WI38 (cell line): ENCODE results near the gene IL10RB.

Experiments
- H3K4me3 ChIP-seq: 2 replicates; pipeline ENCODE4 v1.5.1; 2011; ENCODE audit warnings: low read depth, mild to moderate bottlenecking, control low read depth, low read length
- TF ChIP-seq, protein P1 (sequence below): IDR thresholded peaks from 2 replicates; pipeline ENCODE4 v1.5.1; 2012; ENCODE audit warnings: low read depth, mild to moderate bottlenecking, control low read depth, low read length

IL10RB gene

GRCh38 chr21:33229784-33230544, 36.2 kb upstream of the IL10RB start, which contains the start of gene IFNAR2:
IFNAR2 (plus strand) TSS chr21:33229938; CDS start chr21:33241923, 11,985 bp downstream.
- TF ChIP-seq, protein P1, sequence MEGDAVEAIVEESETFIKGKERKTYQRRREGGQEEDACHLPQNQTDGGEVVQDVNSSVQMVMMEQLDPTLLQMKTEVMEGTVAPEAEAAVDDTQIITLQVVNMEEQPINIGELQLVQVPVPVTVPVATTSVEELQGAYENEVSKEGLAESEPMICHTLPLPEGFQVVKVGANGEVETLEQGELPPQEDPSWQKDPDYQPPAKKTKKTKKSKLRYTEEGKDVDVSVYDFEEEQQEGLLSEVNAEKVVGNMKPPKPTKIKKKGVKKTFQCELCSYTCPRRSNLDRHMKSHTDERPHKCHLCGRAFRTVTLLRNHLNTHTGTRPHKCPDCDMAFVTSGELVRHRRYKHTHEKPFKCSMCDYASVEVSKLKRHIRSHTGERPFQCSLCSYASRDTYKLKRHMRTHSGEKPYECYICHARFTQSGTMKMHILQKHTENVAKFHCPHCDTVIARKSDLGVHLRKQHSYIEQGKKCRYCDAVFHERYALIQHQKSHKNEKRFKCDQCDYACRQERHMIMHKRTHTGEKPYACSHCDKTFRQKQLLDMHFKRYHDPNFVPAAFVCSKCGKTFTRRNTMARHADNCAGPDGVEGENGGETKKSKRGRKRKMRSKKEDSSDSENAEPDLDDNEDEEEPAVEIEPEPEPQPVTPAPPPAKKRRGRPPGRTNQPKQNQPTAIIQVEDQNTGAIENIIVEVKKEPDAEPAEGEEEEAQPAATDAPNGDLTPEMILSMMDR: no peak
- H3K4me3 ChIP-seq: peak within 1 kb of the TSS; percentile 86

DNA sequence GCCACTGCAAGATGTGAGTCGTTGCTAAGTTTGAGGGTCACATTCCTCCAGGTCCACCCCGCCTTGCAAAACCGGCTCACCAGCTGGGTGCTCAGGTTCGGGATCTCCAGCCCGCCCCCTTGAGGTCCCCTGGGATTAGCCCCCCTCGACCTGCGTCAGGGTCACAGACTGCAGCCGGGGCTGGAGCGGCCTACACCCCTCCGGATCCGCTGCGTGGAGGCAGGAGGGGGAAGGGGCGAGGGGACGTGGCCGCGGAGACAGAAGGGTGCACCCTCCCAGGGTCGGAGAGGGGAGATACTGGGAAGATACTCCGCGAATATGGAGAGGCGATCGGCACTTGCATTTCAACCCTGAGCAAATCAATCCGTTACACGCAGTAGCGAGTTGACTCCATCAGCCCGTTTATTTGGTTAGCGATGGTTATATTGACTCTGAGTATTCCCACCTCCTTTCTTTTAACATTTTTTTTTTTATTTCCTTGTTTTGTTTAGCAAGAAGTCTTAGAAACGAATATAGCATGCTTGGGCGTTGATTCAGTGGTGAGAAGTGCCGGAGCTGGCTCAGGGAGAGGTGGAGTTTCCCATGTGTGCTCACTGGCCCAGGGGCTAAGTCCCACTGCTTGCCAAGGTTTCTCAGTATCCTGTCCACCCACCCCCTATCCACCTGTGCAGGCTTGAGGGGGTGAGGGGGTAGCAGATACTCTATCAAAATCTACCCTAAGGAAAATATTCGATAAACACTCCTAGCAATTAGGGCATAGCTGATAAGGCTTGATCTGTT, 35.4 kb upstream of the IL10RB start:
- TF ChIP-seq, protein P1: peak; percentile 15; the same call in 1 of the 2 replicates
- H3K4me3 ChIP-seq: peak overlapping the region; percentile 86

- no peak overlapping the region for H3K4me3 ChIP-seq
- TF ChIP-seq, protein P1: no peak
Measured at GRCh38 chr21:33231526-33231925, 34.6 kb upstream of the IL10RB start.

DNA sequence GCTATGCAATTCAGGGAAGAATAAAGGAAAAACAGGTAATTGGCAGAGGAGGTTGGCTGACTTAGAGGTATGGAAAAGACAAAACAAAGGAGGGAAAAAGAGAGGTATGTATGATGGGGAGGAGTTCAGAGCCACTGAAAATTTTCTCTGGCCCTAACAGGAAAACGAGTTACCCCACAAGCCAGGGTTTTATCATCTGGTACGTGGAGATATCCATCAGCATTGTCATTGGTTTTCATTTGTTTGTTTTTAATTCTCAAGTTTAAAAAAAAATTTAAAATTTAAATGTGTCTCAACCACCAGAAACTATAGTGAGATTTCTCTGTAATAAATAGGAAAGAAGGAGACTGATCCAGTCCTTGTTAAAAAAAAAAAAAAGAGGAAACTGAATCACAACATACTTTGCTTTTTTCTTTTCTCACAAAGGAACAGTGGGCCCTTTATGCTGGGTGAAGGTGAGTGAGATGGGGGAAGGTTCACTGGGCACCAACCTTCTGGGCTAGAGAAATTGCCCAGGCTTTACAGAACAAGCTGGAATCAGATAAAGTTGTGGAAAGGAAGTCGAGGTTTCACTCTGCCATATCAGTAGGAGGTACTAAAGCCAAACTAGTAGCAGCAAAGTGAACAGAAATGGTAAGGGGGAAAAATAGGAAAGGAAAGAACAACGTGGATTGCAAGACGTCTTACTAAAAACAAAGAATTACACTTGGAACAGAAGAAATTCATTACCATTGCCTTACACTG, 33.7 kb upstream of the IL10RB start:
- TF ChIP-seq, protein P1: no peak
- H3K4me3 ChIP-seq: no peak overlapping the region

DNA sequence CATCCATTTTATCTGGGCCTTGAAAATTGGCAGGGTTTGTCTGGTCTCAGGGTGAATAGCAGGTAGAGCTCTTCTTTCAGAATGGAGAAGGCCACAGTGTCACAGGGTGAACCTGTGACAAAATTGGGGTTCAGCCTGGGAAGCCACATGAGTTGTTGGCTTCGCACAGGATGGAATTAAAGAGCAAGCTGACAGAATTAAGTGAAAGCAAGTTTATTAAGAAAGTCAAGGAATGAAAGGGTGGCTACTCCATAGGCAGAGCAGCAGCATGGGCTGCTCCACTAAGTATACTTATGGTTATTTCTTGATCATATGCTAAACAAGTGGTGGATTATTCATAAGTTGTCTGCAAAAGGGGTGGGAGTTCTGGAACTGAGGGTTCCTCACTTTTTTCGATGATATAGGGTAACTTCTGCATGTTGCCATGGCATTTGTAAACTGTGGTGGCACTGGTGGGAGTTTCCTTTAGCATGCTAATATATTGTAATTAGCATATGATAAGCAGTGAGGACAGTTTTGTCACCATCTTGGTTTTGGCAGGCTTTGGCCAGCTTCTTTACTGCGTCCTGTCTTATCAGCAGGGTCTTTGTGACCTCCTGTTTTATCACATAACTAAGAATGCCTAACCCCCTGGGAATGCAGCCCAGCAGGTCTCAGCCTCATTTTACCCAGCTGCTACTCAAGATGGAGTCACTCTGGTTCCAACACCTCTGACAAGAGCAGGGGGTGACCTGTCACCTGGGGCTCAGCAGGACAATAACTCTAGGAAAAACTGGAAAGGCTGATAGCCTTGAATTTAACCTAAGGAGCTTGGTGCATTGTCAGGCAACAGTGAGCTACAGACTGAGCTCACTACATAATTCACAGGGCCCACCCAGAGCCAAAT, 31.3 kb upstream of the IL10RB start:
- TF ChIP-seq, protein P1: no peak
- no peak overlapping the region for H3K4me3 ChIP-seq

DNA sequence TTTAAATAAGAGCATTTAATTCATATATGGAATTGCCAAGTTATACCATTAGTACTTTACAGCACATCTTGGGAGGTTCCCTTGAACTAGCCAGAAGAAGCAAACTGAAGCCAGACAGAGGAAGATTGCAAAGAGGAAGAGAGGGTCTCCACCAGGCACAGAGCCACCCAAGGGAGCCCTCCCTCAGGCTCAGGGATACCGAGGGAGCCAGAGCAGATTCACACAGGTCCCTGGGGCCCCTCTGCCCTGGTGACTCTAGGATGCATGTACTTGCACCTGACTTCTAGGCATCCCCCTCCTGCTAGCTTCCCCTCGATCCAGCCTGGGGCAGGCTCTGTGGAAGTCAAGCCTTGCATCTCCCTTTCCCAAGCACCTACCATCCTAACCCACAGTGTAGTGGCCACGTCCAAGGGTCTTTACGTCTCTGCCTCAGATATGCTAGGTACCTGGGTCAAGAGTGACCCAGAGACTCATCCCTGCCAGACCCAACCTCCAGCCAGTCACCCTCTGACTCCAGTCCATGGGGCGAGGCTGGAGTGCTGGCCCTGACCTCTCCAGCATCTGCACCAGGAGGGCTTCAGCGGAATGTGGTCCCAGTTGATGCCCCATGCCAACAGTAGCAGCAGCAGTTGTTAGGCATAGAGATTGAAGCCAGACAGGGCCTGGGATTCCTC, 30.0 kb upstream of the IL10RB start:
- TF ChIP-seq, protein P1: no peak
- H3K4me3 ChIP-seq: no peak overlapping the region
